HG02759 (cell line): ENCODE data around the gene SLC38A2.

Experiments
- ATAC-seq: cut with Tn5 transposase; IDR thresholded peaks from one replicate; pipeline ENCODE4 v1.9.1; 2021; ENCODE audit warnings: mild to moderate bottlenecking, moderate library complexity; ENCODE audit not compliant: unreplicated experiment

Gene SLC38A2

DNA sequence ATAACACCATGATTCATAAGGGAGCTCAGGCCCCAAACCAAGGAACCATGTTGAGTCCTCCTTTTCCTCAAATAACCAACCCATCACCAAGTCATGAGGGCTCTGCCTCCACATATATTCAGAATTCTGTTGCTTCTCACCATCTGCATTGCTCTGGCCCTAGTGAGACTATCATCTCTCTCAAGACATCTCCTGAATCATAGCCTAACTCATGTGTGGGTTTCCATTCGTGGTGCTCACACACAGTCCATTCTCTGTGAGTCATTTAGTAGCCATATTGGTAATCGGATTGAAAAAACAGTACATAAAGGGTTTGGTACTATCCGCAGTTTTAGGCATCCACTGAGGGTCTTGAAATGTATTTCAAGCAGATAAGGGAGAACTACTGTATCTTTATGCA, 5.1 kb upstream of the SLC38A2 start:
- no peak for ATAC-seq

DNA sequence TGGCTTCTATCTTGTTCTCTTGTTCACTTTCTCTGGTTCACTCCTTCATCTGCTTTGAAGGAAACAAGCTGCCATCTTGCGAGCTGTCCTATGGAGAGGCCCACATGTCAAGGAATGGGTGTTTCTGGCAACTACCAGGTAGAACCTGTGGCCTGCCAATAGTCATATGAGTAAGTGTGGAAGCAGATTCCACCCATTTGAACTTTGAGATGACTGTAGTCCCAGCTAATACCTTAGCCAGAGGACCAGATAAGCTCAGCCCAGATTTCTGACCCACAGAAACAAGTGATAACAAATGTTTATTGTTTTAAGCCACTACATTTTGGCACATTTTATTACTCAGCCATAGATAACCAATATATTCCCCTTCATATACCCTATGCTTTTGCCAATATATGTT, 4.0 kb upstream of the SLC38A2 start:
- ATAC-seq: no peak

DNA sequence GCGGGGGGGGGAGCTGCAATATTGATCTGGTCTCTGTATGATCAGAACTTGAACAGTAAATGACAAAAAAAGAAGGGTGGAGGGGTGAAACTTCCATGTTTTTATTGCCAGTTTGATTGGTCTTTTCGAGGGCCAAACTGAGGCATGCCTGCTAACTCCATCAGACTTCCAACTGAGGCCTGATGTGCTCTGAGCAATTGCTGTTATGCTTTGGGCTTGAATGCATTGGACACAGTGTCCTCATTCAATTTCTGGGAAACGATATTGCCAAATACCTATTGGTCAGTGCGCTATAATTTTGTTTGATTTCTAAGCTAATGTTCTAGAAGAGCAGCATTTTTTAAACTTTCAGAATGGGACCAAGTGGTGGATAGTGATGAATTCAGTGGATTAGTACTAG, 2.1 kb upstream of the SLC38A2 start:
- no peak for ATAC-seq

DNA sequence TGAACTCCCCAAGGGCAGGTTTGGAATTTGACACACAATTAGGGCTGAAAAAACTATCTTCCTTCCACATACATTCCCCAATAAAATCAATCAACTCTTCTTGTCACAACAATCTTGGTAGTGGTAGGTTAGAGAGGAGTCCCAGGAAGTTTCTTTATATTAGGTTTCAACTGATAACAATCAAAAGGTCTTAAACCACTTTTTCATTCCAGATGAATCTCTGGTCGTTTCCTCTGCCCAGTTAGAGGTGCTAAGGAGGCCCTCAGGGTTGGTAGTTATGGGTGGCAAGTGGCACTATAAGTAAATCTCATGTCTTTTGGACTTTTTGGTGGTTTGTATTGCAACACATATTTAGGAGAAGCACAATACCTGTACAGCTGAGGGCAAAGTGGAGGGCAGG, 1.7 kb upstream of the SLC38A2 start:
- no peak for ATAC-seq

DNA sequence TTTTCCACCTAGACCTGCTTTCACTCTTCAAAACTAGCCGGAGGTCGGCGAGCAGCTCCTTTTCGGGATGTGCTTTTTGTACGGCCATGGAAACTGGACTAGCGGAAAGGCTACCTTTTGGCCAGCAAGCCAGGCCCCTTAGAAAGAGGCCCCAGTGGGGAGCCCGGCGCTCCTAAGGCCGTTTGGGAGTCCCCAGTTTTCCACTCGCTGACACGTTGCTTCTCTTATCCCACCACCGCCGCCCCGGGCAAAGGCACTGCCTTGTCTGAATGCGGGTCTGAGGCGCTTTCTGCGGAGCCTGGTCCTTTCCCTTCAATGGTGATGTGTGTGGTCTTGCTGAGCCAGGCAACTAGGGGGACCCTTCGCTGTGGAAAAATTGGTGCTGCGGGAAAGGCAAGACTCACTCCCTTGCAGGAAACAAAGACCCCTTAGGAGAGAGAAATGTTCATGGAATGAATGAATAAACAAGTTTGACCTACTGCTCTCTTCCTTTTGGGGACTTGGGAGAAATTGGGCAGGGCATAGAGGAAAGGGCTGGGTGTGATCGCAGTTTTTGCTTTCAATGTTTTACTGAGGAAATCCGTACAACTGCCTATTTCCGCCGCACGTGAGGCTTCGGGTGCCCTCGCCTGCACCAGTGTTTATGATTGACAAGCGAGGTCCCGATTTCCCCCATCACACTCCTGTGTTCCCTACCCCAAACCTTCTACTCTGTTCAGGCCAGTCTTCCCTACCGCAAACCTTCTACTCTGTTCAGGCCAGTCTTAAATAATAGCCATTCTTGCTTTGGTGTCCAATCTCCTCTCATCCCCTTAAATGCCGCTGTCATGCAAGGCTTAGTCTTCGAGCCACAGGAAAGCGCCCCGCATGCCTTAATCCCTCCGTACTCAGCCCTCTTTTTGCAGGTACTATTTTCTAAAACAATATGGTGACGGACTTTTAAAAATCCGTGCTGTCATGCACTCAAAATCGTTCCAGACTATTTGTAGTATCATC, 1.0 kb upstream of the SLC38A2 start:
- ATAC-seq: no peak

DNA sequence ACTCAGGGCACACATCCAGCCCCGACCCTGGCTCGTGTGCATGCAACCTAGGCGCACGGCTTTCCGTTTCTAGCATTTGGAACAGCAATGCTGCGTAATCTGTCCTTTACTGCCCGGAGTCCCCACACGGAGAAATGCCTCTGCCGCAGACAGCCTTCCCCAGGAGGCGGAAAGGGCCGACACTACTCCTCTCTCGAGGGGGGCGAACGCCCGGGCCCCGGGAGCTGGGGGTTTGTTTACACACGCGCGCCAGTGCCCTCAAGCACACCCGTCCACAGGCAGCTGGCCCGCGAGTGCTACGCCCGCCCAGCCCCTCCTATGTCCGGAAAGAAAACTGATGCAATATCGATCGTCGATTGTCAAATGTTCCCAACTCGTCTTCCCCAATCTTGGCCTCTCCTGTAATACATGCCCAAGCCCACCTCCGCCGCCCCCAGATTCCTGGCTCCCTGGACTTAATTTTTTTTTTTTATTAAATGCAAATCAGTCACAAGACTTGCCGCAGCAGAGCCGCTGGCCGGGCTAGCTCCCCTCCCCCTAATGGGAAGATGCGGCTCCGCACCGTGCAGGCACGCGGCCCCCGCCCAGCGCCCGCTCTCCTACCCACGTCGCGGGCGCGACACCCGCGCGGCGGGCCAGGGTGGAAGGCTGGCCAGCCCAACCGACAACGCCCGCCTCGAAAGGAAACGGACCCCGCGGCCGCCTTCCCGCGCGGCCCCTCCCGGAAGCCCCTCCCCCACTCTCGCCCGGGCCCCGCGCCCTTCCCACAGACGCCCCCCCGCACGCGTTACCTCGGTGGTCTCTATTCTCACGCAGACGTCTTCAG, 642 bp downstream of the SLC38A2 start:
- ATAC-seq: peak; percentile 18

DNA sequence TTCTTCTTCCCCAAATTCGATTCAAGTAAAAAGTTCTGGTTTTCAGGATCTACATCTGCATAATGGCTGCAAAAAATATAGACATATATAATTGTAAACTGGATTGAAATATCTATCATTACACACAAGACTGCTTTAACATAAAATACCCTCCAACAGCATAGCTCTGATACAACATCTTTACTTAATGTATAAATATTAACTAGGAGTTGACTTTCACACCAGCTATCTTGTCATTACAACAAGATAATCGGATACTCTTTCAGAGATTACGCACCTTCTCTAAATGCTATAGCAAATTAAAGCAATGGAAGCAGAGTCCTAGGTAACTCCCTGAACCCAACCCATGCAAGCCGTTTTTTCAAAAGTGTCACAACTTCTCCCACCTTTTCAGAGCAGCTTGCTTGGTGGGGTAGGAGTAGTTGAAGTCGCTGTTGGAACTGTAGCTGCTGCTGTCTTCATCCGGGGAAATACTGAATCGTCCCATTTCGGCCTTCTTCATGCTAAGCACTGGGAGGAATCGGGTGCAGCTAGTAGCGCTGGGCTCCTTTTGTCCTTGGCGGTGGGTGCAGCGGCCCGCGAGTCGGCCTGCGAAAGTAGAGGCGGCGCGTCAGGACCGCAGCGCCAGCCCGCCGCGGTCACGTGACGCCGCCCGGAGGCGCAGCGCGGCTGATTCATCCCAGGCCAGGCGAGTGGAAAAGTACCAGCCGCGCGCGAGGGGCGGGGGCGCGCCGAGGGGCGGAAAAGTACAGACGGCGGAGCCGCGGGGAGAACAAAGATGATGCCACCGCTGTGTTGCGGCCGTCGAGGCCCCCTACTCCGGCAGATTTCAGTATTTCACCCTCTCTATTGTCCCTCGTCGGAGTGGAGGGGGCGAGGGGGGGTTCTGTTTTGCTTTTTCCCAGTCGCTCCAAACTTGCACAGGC, 1.5 kb downstream of the SLC38A2 start:
- ATAC-seq: peak; percentile 67

DNA sequence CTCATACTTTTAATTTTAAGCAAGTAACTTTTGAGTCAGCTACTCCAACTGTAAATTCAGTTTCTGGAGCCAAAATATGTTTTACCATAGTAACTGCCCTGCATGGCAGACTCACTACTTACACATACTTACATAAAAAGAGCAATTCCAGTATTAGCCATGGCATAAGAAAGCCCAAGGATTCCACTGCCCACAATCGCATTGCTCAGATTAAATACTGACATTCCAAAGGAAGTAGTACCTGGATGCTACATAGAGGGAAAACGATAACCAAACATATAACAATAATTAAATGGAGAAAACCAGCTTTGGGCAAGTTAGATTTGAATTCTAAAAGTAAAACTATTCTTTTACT, 2.2 kb downstream of the SLC38A2 start:
- no peak for ATAC-seq

DNA sequence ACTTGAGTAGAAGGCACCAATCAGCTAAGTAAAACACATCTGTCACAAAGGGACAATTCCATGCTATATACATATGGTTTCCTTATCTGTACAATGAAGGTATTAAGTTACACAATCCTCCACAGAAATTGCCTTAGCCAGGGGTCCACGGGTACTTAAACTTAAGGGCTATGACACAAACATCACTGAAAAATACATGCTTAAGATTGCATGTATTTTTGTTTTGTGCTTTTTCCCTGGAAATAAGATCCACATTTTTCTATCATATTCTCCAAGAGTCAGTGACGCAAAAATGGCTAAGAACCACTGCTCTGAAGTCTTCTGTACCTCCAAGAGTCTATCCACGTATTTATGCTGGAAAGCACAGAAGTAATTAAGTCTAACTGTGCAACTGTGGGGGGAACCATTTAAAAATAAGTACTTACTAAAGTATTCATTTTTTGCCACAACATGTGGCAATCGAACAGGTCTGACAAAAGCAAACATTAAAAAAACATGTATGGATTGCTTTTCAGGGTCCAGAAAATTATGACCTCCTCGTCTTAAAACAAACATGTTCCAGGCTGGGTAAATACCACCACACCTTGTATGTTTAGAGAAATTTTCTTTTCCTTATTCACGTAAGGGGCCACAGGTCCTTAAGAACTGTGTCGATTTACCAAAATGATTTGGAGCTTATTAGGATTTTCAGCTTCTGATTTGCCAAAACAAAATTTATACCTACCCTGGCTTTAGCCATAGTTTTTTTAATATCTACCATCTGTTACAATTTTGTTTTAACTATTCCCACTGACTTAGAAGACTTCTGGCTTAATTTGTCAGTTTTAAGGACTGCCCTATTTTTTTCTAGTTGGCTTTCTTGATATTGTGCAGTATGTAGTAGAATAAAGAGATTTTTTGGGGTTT, 2.8 kb downstream of the SLC38A2 start:
- no peak for ATAC-seq

DNA sequence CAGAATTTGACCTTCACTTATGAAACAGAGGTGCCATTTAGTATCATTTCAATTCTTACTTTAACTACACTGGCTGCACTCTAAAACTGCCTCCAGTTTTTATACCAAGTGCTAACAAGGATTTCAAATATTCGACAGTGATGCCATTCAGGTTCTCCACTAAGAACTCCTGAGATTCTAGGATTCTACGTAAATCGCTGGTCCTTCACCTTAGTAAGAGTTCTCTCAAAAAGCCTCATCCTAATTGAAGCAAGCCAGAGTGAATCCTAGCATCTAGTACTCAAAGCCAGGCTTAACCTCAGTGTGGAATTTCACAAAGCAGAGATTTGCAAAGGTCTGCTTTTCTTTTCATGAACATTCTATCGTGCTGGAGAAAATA, 3.5 kb downstream of the SLC38A2 start:
- ATAC-seq: no peak

DNA sequence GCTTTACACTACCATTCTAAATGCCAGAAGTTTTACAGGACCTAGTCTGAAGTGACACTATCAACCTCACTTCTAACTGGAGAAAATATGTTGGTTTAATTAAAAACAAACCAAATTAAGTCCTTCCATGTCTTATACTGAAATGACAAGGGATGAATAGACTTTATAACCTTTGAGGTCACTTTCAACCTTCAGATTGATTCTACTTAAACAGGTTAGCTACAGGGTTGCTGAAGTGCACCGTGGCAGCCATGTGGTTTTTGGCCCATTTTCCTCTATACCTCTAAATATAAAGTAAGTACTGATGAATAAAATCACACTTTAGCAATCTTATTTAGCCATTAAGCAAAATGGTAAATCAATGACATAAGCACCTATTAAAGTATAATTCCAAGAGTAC, 3.9 kb downstream of the SLC38A2 start:
- no peak for ATAC-seq

DNA sequence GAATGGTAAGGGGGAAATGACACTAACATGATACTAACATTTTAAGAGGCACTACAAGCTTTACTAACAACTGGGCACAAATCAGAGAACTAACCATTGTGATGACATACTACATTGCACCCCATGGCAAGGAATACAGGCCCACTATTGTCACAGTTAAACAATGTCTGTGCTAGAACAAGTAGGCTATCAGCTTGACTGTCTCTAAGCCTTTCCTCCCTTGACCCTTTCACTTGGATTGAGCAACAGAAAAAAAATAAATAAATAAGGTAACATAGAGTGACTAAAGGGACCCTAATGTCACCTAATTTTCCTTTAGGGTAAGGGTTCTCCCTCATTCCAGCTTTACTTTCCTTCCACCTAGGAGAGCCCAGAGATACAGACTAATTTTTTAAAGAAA, 4.4 kb downstream of the SLC38A2 start:
- no peak for ATAC-seq

DNA sequence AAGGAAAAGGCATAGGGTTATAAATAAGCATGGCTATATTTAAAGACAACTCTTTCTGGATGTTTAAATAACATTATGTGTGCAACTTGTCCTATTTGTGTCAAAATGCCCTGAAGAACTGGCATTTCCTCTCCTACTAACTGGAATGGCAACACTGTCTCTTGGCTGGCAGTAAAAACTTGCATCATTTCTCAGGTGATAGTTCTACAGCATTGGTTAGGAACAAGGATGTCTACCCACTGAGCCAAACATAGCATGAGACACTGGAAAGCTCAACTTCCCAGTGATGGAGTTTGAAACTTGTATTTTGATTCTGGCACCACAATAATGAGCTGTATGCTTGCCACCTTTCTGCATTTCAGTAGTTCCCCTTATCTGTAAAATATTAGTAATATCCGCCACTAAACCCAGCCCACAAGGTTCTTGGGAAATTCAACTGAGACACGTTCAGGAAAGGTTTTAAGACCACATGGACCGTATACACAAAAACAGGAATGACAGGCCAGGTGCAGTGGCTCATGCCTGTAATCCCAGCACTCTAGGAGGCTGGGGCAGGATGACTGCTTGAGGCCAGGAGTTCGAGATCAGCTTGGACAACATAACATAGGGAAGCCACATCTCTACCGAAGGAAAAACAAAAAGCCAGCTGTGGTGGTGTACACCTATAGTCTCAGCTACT, 5.1 kb downstream of the SLC38A2 start:
- ATAC-seq: no peak

DNA sequence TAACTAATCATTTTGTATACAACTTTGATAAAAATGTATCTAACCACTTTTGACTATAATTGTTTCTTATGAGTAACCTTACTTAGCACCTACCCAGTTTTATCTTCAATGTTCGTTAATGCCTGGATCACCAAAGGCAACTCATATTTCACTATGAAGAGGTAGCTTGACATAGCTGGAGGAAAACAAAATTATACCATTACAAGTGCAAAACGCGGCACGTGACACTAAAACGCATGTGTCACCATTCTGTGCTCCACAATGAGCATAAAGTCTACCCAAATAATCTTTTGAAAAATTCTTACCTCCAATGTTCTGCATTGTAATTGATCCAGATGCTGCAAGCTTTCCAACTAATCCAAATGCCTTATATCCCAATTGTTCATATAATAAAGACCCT, 5.8 kb downstream of the SLC38A2 start:
- ATAC-seq: no peak

DNA sequence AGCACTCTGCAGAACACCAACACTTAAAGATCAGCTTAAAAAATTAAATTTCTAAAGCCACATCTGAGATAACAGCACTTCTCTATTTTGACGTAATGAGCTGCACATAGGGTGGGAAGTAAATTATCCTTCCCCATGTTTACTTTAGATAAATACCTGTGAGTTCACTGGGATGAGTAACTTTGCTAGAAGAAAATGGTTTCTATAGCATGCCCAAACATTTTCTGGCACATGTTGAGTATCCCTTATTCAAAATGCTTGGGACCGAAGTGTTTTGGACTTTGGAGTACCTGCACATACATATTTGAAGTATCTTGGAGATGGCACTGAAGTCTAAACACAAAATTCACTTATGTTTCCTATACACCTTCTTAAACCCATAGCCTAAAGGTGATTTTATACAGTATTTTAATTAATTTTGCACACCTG, 6.6 kb downstream of the SLC38A2 start:
- ATAC-seq: no peak

DNA sequence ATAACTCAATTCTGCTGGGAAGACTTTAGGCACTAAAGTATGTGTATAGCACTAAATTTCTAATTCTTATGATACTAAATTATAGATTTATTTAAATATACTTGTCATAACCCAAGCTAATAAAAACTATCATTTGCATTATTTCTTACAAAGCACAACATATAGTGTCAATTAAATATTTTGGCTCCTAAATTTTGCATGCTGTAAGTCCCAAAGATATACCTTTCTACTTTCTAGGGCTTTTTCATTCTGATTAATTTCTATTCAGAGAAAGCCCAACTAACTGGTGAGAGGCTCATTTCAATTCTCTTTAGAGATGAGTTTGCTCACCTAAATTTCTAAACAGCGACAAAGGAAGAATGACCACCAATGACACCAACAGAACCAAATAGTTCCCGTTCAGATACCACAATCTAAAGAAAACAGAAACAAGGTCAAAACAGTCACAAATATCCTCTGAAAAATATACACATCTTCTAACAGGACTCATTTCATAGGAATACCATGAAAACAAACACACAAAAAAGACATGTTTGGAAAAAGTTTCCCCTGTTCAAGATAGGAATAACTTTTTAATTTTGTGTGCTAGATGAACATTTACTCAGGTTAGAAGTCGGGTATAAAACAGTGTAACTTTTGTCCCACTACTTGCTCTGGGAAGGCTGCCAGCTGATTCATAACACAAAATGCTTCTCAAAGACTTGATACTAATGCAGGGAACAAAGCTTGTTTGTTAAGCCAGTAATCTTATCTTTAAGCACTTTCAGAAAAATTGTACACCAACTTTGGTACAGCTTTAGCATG, 7.6 kb downstream of the SLC38A2 start:
- no peak for ATAC-seq

DNA sequence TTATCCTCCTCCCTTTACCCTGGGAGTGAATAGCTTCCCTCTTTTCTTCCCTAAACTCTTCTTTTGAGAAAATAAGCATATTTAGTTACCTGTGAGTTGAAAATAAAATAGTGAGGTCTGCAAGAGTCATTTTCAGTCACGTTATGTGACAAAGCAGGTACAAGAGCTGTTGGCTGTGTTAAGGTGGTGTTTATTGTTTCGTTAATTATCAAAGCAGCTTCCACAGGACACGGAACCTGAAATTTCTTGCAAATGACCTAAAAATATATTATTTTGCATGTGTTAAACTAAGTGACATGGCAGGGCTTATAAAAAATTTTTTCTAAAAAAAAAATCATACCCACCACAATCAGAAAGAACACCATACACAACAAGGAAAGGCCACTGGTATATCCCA, 8.3 kb downstream of the SLC38A2 start:
- ATAC-seq: no peak

DNA sequence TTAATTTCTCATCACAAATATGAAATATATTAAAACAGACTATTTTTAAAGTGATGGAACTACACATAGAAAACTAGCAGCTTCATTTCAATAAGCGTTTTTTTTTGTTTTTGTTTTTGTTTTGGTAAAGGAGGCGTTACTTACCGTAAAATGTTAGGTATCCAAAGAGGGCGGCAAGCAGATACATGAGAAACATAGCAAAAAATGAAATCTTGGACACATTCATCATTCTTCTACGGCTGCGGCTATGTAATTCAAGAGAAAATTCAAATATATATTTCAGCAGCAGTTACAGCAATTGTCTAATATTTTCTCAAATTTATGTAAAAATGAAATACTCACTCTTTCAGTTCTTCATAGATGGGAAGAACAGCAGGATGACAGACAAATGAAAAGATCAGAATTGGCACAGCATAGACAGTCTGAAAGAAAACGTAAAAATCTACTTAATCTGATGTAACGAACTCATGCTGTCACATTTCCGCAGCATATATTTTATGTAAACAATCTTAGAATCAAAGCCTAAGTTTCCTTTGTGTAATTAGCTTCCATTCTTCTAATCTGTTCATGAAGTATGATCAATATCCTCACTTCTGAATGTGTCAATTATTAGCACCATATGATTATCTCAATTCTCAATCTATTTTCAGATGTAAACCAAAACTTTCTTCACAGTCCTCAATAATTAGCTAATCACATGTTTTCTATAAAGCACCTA, 8.8 kb downstream of the SLC38A2 start:
- no peak for ATAC-seq
